ENCODE results near the gene ITPR3.
A peak's percentile ranks its signal among the peaks of the same experiment; 100 is the strongest.

The ITPR3 gene

GRCh38 chr6:33696548-33697518 lies 75.7 kb downstream of the ITPR3 start:
- peak in 8 of 56 donors; percentile 9 to 44 (median 28) for DNase-seq

GRCh38 chr6:33697845-33698244 lies 76.7 kb downstream of the ITPR3 start:
- no peak for DNase-seq

- no peak for DNase-seq
Observed at GRCh38 chr6:33698494-33698893, 77.4 kb downstream of the ITPR3 start.

DNA sequence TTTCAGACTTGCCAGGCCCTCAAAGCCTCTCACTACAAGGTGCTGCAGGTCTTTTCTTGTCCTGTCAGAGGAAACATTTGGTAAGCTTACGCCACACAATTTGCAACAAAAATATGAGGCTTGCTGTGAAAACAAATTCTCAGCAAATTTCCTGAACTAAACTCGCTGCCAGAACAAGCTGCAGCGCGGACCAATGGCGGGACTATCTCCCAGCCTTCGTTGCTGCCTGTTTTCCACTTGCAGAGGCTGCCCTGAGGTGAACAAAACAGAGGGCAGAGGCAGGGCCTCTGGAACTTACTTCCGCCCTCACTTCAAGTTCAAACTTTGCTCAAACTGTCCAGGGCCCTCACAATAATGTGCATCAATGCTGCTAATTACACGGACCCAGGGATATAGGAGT lies 78.0 kb downstream of the ITPR3 start:
- no peak for DNase-seq

GRCh38 chr6:33699739-33700138 lies 78.6 kb downstream of the ITPR3 start:
- DNase-seq = no peak

GRCh38 chr6:33700391-33701050 lies 79.4 kb downstream of the ITPR3 start:
- DNase-seq = peak in 32 of 56 donors; percentile 4 to 63 (median 19)

DNA sequence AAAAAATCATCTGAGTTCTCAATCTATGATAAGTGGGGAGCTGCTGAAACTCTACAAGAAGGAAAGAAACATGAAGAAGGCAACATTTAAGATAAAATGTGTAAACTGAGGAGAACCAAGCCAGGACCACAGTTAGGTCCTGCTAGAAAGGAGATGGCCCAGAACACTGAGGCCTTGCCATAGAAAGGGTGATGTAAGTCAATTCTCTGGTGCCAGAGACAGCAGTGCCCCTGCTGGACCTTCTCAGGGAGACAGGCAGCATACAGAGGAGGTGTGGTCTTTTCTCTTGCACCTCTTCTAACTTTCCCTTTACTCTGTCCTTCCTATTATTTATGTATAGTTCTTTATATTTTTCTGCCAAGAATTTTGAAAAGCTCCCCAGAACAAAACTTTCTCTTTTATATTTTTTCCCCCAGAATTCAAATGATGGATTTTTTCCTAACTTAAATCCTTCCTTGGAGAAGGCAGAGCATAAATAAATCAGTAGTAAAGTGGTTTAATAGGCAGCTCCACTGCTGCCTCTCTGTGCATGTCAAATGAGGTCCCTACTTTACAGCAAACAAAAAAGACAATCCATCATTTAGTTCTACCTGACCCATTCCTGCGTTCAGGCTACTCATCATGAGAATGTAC lies 81.3 kb downstream of the ITPR3 start:
- DNase-seq = peak in 4 of 56 donors; percentile 19 to 34 (median 28)

DNA sequence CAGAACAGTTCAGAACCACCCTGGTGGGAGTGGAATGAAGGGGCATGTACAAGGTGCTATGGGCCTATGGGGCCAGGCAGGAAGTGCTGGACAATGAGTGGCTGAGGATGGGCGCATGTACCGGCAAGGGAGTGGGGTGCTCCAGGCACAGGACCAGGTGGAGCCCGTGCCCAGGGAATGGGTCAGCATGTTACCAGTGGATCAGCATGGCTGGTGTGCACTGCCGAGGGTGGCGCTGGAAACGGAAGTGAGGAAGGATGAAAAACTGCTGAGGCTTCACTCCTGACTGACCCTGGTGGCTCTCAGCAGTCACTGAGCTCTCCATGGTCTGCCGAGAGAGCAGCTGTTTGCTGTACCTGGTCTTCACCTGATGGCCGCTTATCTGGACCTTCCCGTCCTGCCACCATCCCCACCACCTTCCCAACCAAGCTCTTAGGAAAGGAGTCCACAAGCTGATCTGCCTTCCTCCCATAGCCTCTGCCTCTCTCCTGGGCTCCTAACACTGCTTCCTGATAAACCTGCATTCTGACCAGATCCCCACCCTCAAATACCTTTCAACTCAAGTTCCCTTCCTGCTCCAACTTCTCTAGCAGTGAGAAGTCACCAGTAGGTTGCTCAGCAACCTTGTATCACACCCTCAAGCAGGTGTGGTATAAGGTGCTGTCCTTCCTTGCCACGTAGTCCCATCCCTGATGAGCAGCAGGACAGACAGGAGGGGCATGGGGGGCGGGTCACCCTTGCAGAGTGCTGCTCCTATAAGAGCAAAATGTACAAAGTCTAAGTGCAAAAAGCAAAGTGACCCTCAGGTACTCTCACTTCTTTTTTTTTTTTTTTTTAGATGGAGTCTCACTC lies 83.3 kb downstream of the ITPR3 start:
- DNase-seq = no peak

DNA sequence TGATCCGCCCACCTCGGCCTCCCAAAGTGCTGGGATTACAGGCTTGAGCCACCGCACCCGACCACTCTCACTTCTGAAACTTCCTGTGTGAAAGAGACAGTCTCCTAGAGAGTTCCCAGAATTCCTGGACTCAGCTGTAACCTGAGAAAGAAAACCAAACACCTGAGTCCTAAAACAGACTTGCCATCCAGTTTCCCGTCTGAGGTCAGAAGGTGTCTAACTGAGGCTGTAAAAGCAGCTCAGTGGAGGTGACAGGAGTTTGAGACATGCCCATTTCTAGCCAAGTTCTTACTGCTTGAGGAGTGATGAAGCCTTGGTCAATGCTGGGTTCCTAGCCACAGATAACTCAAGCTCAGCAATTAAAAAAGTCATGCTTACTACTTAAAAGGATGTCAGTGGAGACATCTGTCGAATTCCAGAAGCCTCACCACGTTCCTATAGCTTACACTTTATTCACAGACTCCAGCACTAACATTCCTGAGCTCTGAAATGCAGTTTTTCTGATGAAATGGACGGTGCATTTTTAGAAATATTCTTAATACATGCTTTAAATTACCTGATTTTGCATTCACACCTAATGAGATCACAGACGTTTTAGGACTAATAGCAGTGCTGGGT lies 84.3 kb downstream of the ITPR3 start:
- no peak for DNase-seq

- no peak for DNase-seq
Observed at GRCh38 chr6:33705955-33706725, 85.0 kb downstream of the ITPR3 start.

GRCh38 chr6:33707771-33708170 lies 86.6 kb downstream of the ITPR3 start:
- no peak for DNase-seq

- peak in 15 of 56 donors; percentile 18 to 66 (median 36) for DNase-seq
Observed at GRCh38 chr6:33708516-33709204, 87.5 kb downstream of the ITPR3 start.

- no peak for DNase-seq
Observed at GRCh38 chr6:33709605-33710295, 88.6 kb downstream of the ITPR3 start.

DNA sequence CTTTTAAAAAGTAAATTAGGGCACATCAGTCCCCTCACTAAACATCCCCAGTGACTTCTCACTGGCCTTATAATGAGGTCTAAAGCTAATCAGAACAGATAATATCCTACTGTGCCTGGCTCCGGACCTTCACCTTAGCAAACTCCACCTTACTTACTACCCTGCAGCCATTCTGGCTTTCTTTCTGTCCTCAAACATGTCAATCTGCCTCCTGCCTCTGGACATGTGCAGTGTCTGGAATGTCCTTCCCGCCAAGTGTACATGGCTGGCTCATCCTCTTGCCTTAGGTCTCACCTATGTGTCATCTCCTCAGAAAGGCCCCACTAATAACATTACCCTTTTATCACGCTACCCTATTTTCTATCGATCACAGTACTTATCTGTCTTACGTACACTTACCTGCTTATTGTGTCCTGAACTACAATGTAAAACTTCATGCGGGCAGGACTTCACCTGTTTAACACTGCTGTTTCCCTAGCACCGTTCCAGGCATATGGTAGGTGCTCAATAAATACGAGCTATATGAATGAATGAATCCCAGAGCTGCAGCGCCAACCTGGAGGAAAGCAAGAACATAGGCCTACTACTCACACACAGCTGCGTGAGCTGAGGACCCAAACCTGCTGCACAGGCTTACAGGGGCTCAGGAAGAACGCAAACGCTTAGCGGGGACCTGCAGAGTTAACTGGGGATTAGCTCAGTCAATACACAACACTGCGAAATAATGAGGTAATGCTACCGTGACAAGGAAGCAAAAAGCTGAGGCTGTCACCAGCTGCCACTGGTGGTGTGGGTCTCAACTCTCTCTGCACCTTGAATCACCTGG lies 89.4 kb downstream of the ITPR3 start:
- DNase-seq = no peak

GRCh38 chr6:33711140-33712129 lies 90.3 kb downstream of the ITPR3 start, which contains the start of gene UQCC2:
Gene UQCC2, minus strand, starts transcription at chr6:33711700. Its CDS starts 14 bp downstream, at chr6:33711686.
- DNase-seq = peak in 55 of 56 donors; percentile 68 to 98 (median 94)

DNA sequence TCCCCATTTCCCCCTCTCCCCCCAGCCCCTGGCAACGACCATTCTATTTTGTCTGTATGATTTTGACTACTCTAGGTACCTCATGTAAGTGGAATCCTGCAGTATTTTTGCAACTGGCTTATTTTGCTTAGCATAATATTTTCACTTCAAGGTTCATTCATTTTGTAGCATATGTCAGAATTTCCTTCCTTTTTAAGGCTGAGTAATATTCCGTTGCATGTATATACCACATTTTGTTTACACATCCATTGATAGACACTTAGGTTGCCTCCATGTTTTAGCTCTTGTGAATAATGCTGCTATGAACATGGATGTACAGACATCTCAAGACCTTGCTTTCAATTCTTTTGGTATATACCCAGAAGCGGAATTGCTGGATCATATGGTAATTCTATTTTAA lies 91.8 kb downstream of the ITPR3 start:
- no peak for DNase-seq
